Activated CD8-positive, alpha-beta memory T cell treated with anti-CD3 and anti-CD28 coated beads for 4 hours (primary cell): ENCODE results near the gene THSD4.
"Not testable (repeated sequence)": the region's sequence is repeated elsewhere in the genome, so short reads cannot be mapped to it uniquely, and the experiment has no call there.

Source experiments
- DNase-seq, 2 donors: peaks; one replicate each; pipeline ENCODE4 v3.0.0-alpha.2; 2020; ENCODE audit warnings: low read depth in 2 of 2

Gene THSD4

GRCh38 chr15:71149646-71150557, 34.6 kb downstream of the THSD4 start:
- no peak for DNase-seq

GRCh38 chr15:71151081-71151480, 35.8 kb downstream of the THSD4 start:
- DNase-seq: no peak

GRCh38 chr15:71152542-71152941, 37.3 kb downstream of the THSD4 start:
- no peak for DNase-seq

- no peak for DNase-seq
These were observed 38.7 kb downstream of the THSD4 start for GRCh38 chr15:71153823-71154524.

GRCh38 chr15:71154607-71155200, 39.4 kb downstream of the THSD4 start:
- no peak for DNase-seq

GRCh38 chr15:71155534-71155933, 40.3 kb downstream of the THSD4 start:
- no peak for DNase-seq

- DNase-seq: no peak
These were observed 45.7 kb downstream of the THSD4 start for GRCh38 chr15:71160976-71161375.

GRCh38 chr15:71162309-71162708, 47.0 kb downstream of the THSD4 start:
- no peak for DNase-seq

GRCh38 chr15:71164606-71165005, 49.3 kb downstream of the THSD4 start:
- not testable (repeated sequence) for DNase-seq

- DNase-seq: no peak
These were observed 52.3 kb downstream of the THSD4 start for GRCh38 chr15:71167445-71168165.

GRCh38 chr15:71168166-71168834, 53.0 kb downstream of the THSD4 start:
- no peak for DNase-seq

- DNase-seq: no peak
These were observed 54.9 kb downstream of the THSD4 start for GRCh38 chr15:71170163-71170562.

- DNase-seq: no peak
These were observed 55.9 kb downstream of the THSD4 start for GRCh38 chr15:71171195-71171594.

- DNase-seq: not testable (repeated sequence)
These were observed 59.1 kb downstream of the THSD4 start for GRCh38 chr15:71174360-71174759.

- DNase-seq: no peak
These were observed 65.9 kb downstream of the THSD4 start for GRCh38 chr15:71180986-71181853.

- no peak for DNase-seq
These were observed 67.3 kb downstream of the THSD4 start for GRCh38 chr15:71182522-71182921.

- no peak for DNase-seq
These were observed 67.8 kb downstream of the THSD4 start for GRCh38 chr15:71183063-71183462.

- no peak for DNase-seq
These were observed 70.4 kb downstream of the THSD4 start for GRCh38 chr15:71185706-71186105.

GRCh38 chr15:71186267-71186666, 71.0 kb downstream of the THSD4 start:
- DNase-seq: no peak

GRCh38 chr15:71187078-71187477, 71.8 kb downstream of the THSD4 start:
- no peak for DNase-seq
